HEK293 (cell line): ENCODE measurements around the gene UROC1.

Experiments used
- ZNF302 ChIP-seq: fragments of 450-650 bp; formaldehyde crosslinking; IDR thresholded peaks from 2 replicates; pipeline ENCODE4 v1.5.1; 2016; ENCODE audit warnings: missing biosample characterization, missing genetic modification characterization, low read depth
- TF ChIP-seq, protein P1 (sequence below): fragments of 450-650 bp; formaldehyde crosslinking; IDR thresholded peaks from 2 replicates; pipeline ENCODE4 v1.5.1; 2016; ENCODE audit warnings: missing biosample characterization, missing genetic modification characterization
- TF ChIP-seq, protein P2 (sequence below): fragments of 450-650 bp; IDR thresholded peaks from 2 replicates; pipeline ENCODE4 v1.5.1; 2018; ENCODE audit warnings: missing biosample characterization, missing genetic modification characterization

DNA sequence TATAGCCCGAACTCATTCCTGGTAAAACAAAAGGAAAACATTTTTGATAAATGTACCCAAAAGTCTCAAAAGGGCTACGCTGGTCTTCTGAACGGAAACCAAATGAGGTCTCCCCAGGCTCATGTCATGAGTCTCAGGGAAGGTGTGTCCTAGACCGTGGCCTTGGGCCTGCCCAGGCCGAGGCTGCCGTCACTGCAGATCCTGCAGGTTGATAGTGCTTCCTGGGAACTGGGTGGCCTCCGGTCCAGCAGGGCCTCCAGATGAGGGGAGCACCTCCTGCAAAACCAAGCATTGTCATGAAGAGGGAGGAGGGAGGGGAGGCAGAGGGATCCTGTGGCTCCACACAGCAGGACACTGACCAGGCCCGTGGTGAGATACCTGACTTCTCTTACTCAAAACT lies 79.4 kb downstream of the UROC1 start:
- TF ChIP-seq, protein P1, sequence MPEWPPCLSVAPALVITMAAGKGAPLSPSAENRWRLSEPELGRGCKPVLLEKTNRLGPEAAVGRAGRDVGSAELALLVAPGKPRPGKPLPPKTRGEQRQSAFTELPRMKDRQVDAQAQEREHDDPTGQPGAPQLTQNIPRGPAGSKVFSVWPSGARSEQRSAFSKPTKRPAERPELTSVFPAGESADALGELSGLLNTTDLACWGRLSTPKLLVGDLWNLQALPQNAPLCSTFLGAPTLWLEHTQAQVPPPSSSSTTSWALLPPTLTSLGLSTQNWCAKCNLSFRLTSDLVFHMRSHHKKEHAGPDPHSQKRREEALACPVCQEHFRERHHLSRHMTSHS (tag by site-specific recombination) = no peak
- TF ChIP-seq, protein P2, sequence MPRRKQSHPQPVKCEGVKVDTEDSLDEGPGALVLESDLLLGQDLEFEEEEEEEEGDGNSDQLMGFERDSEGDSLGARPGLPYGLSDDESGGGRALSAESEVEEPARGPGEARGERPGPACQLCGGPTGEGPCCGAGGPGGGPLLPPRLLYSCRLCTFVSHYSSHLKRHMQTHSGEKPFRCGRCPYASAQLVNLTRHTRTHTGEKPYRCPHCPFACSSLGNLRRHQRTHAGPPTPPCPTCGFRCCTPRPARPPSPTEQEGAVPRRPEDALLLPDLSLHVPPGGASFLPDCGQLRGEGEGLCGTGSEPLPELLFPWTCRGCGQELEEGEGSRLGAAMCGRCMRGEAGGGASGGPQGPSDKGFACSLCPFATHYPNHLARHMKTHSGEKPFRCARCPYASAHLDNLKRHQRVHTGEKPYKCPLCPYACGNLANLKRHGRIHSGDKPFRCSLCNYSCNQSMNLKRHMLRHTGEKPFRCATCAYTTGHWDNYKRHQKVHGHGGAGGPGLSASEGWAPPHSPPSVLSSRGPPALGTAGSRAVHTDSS (tag by site-specific recombination) = no peak
- TF ChIP-seq ZNF302 (tag by site-specific recombination) = no peak
